NCI-H2107 treated with DMSO at 0.1 percent for 48 hours (cell line): Measurements from ENCODE around the gene STXBP4.

Experiments
- DNase-seq: peaks from one replicate; lab custom pipeline; 2025; ENCODE audit not compliant: unreplicated experiment; lab: John Stamatoyannopoulos, UW

The STXBP4 gene

GRCh38 chr17:55163408-55163807, 194.8 kb downstream of the STXBP4 start:
- DNase-seq = no peak

GRCh38 chr17:55166506-55166905, 197.9 kb downstream of the STXBP4 start:
- no peak for DNase-seq

- DNase-seq = no peak
Observed at GRCh38 chr17:55167024-55167725, 198.6 kb downstream of the STXBP4 start.

- peak; percentile 5 for DNase-seq
Observed at GRCh38 chr17:55168958-55169687, 200.6 kb downstream of the STXBP4 start.

- no peak for DNase-seq
Observed at GRCh38 chr17:55171634-55172328, 203.2 kb downstream of the STXBP4 start.

GRCh38 chr17:55172612-55173011, 204.0 kb downstream of the STXBP4 start:
- no peak for DNase-seq

- no peak for DNase-seq
Observed at GRCh38 chr17:55174133-55174532, 205.6 kb downstream of the STXBP4 start.

GRCh38 chr17:55175788-55176427, 207.3 kb downstream of the STXBP4 start:
- no peak for DNase-seq

- DNase-seq = no peak
Observed at GRCh38 chr17:55177159-55177854, 208.7 kb downstream of the STXBP4 start.

GRCh38 chr17:55177855-55178217, 209.3 kb downstream of the STXBP4 start:
- no peak for DNase-seq

GRCh38 chr17:55186937-55187770, 218.6 kb downstream of the STXBP4 start:
- no peak for DNase-seq

GRCh38 chr17:55190748-55191147, 222.2 kb downstream of the STXBP4 start:
- DNase-seq = no peak

GRCh38 chr17:55198690-55199370, 230.3 kb downstream of the STXBP4 start:
- DNase-seq = no peak

GRCh38 chr17:55200904-55201303, 232.3 kb downstream of the STXBP4 start:
- no peak for DNase-seq

- no peak for DNase-seq
Observed at GRCh38 chr17:55201308-55201932, 232.9 kb downstream of the STXBP4 start.

- DNase-seq = no peak
Observed at GRCh38 chr17:55202896-55203295, 234.3 kb downstream of the STXBP4 start.

GRCh38 chr17:55208078-55208812, 239.7 kb downstream of the STXBP4 start:
- DNase-seq = no peak

GRCh38 chr17:55210292-55210691, 241.7 kb downstream of the STXBP4 start:
- DNase-seq = no peak
